K562 (cell line): ENCODE results near the gene CFD. TPM values are rescaled to one million over a fixed set of nuclear protein-coding genes. Genes with fewer than 3 reads are reported as not detected.
A peak's percentile ranks its signal among the peaks of the same experiment; 100 is the strongest.

Experiments used
- CBX1 ChIP-seq: sonication (generic); IDR thresholded peaks from 2 replicates; pipeline ENCODE4 v1.6.1; 2016; ENCODE audit warnings: antibody characterized with exemption, low read depth, mild to moderate bottlenecking
- E2F6 ChIP-seq, 2 experiments: IDR thresholded peaks; 2 replicates each; pipeline ENCODE4 v1.6.1; 2011; ENCODE audit warnings: borderline replicate concordance in 1 of 2, control low read depth in 1 of 2, low read depth in 1 of 2, low read length in 1 of 2, mild to moderate bottlenecking in 1 of 2, mixed read lengths in 1 of 2, moderate library complexity in 1 of 2; ENCODE audit not compliant: insufficient read depth in 1 of 2, insufficient read length in 1 of 2, poor library complexity in 1 of 2, severe bottlenecking in 1 of 2; ENCODE audit errors: extremely low read depth in 1 of 2
- HNRNPK ChIP-seq: fragments of 200-400 bp; formaldehyde crosslinking; IDR thresholded peaks from one replicate; pipeline ENCODE4 v1.6.1; 2018; ENCODE audit warnings: mild to moderate bottlenecking, low read depth, low read length; ENCODE audit not compliant: poor library complexity, severe bottlenecking
- PTBP1 ChIP-seq: fragments of 200-400 bp; formaldehyde crosslinking; IDR thresholded peaks from 2 replicates; pipeline ENCODE4 v1.6.1; 2017; ENCODE audit warnings: low read depth, low read length
- ZNF583 ChIP-seq: fragments of 250-450 bp; sonication (Bioruptor Pico); IDR thresholded peaks from 2 replicates; pipeline ENCODE4 v1.4.0; 2020
- ZNF707 ChIP-seq: fragments of 250-450 bp; sonication (Bioruptor Pico); conservative IDR thresholded peaks from 2 replicates; pipeline ENCODE4 v1.8.0; 2022; ENCODE audit warnings: inconsistent platforms, mild to moderate bottlenecking, moderate library complexity
- polyA plus RNA-seq, 8 experiments: library from polyadenylated mRNA; depleted of rRNA in 4 of 8; stranded (reverse) in 5 of 8; unstranded in 3 of 8; fragments of >200 nt; fragmentation: Nextera tagmentation in 2 of 8; fragmentation: Illumina TruSeq in 1 of 8; extraction: Ambion mirVana in 2 of 8; extraction: Trizol in 1 of 8; gene quantifications; 2 replicates each; pipeline versions ENCODE4 v1.2.1 to v1.2.3, GENCODE V29; 2011 to 2014; ENCODE audit warnings: inconsistent platforms in 1 of 8, missing spikeins in 1 of 8
- total RNA-seq, 7 experiments: library from RNA; depleted of rRNA in 6 of 7; stranded (reverse); fragments of >200 nt in 6 of 7; fragmentation: Illumina TruSeq in 2 of 7; extraction: Trizol in 2 of 7; gene quantifications; 2 replicates each; pipeline versions ENCODE4 v1.2.1 to v1.2.3, GENCODE V29; 2011 to 2021; ENCODE audit warnings: low replicate concordance in 1 of 7
- TF ChIP-seq, protein P1 (sequence below): fragments of 200-800 bp; sonication (Bioruptor generic); IDR thresholded peaks from 2 replicates; pipeline ENCODE4 v1.6.1; 2017; ENCODE audit warnings: missing genetic modification characterization, missing compliant biosample characterization

CFD gene
- total and polyA plus RNA-seq, 9 of the 15 experiments (the other 6 are each of a cell fraction or from before 2014, with no cell fraction given), result 0.52 to 59.4 (median 7.6) TPM

DNA sequence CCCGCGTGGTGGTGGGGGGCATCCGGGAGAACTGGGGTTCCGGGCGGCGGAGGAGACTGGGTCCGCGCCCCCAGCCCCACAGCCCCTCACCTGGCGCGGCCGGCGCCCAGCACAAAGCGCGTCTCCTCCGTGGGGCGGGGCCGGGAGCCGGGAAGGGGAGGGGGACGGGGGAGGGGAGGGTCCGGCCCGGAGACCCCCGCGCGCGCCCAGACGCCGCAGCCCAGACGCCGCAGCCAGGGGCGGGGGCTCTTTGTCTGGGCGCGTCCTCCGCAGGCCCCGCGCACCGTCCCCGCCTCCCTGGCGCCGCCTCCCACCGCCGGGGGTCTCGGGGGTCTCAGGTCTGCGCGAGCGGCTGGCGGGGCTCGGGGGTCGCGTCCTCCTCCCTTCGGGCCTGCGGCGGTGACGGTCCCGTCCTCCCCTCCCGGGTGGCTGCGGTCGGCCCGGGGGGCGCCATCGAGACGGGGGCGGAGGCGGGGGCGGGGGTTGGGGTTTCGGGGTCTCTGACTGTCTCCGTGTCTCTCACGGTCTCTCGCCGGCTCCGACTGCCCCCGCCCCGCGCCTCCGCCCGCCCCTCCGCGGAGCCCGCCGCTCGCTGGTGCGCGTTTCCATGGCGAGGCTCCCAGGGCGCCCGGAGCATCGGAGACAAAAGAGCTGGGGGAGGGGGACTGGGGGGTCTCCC, 37.5 kb upstream of the CFD start, which contains the start of gene PLPPR3 (continued):
- TF ChIP-seq HNRNPK, result no peak
- TF ChIP-seq ZNF707, result no peak
- no peak for TF ChIP-seq CBX1
- no peak for TF ChIP-seq PTBP1
- no peak for TF ChIP-seq ZNF583
- TF ChIP-seq, protein P1, sequence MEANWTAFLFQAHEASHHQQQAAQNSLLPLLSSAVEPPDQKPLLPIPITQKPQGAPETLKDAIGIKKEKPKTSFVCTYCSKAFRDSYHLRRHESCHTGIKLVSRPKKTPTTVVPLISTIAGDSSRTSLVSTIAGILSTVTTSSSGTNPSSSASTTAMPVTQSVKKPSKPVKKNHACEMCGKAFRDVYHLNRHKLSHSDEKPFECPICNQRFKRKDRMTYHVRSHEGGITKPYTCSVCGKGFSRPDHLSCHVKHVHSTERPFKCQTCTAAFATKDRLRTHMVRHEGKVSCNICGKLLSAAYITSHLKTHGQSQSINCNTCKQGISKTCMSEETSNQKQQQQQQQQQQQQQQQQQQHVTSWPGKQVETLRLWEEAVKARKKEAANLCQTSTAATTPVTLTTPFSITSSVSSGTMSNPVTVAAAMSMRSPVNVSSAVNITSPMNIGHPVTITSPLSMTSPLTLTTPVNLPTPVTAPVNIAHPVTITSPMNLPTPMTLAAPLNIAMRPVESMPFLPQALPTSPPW (CRISPR knock-in tag), result peak; percentile 72
- TF ChIP-seq E2F6 (IDR thresholded peaks at IDR 0.05; ENCODE audit: borderline replicate concordance in 1 of 2, extremely low read depth in 1 of 2, insufficient read depth in 1 of 2, insufficient read length in 1 of 2, low read depth in 1 of 2, low read length in 1 of 2, poor library complexity in 1 of 2, severe bottlenecking in 1 of 2), result peak in 1 of 2 experiments; percentile 41
